ENCODE measurements around the gene PROM1. TPM values are rescaled to one million over a fixed set of nuclear protein-coding genes. Genes with fewer than 3 reads are reported as not detected.

Gene PROM1
- total and polyA plus RNA-seq, 9 donors, result 0.10 to 3.3 (median 0.81) TPM

DNA sequence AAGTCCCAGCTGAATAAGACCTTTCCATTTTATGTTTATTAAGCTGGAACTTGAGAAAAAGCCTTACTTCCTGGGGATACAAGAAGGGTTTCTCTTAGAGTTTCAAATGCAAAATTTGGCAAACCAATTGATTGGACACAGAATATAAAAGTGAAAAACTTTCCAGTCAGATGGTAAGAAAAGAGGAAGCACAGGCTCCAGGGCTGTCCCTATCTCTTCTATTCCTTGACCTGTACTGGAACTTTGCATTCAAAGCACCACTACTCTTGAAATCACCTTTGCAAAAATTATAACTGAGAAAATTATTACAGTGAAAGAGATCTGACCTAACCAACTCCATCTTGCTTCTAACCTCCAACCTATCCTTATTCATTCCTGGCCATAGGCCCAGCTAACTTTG, 11.7 kb downstream of the PROM1 start:
- no peak for DNase-seq
- Histone ChIP-seq H3K27me3 (no peaks in the 10 kb centered on the region), H3K36me3 (no peaks in the 10 kb centered on the region), H3K4me1 (ENCODE audit: insufficient read depth) (no peaks in the 10 kb centered on the region), H3K4me3 (no peak overlapping the region), H3K27ac (no peak overlapping the region), H3K9me3 (no peaks in the 10 kb centered on the region)
- intact Hi-C loops (cut with DNase I), result no loop called here
- TF ChIP-seq, protein P1, sequence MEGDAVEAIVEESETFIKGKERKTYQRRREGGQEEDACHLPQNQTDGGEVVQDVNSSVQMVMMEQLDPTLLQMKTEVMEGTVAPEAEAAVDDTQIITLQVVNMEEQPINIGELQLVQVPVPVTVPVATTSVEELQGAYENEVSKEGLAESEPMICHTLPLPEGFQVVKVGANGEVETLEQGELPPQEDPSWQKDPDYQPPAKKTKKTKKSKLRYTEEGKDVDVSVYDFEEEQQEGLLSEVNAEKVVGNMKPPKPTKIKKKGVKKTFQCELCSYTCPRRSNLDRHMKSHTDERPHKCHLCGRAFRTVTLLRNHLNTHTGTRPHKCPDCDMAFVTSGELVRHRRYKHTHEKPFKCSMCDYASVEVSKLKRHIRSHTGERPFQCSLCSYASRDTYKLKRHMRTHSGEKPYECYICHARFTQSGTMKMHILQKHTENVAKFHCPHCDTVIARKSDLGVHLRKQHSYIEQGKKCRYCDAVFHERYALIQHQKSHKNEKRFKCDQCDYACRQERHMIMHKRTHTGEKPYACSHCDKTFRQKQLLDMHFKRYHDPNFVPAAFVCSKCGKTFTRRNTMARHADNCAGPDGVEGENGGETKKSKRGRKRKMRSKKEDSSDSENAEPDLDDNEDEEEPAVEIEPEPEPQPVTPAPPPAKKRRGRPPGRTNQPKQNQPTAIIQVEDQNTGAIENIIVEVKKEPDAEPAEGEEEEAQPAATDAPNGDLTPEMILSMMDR (IDR thresholded peaks at IDR 0.05), result no peak
- TF ChIP-seq POLR2A (IDR thresholded peaks at IDR 0.05) (no peak), EP300 (IDR thresholded peaks at IDR 0.05) (no peak)

DNA sequence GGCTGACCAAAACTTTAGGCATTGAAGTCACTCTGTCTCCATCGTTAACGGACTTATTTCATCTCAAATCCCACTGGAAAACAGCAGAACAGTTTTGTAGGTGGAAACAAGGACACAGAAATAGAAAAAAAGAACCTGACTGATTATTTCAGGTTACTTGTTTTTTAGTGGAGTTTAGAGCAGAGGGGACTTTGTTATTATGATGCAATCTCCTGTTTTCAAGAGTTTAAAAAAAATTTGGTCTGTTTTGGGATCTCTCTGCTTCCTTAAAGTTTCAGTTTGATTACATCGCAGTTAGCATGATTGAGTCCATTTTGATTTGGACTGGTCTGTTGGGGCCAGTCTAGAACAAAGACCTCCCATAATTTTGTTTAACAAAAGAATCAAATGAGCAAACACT, 13.6 kb downstream of the PROM1 start:
- TF ChIP-seq POLR2A (IDR thresholded peaks at IDR 0.05) (no peak), EP300 (IDR thresholded peaks at IDR 0.05) (no peak)
- TF ChIP-seq, protein P1 (IDR thresholded peaks at IDR 0.05), result no peak

DNA sequence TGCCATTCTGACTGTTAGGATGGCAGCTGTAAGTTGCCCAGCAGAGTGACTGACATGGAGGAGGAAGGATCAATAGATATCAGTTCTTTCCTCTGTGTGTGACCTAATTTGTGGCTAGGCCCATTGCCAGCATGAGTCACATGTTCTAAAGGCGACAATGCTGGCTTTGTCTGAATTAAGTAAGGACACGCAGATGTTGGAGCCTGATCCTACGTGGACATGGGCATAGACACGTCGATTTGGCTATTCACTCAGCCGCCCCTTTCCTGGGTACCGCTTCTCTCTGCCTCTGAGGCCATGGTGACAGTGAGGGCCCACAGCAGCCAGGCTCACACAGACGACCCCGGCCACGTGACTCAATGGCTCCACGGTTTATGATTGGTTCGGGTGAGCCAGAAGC, 16.3 kb downstream of the PROM1 start:
- no peaks in the 10 kb centered on the region for H3K27me3 ChIP-seq
- no peak overlapping the region for H3K27ac ChIP-seq
- TF ChIP-seq, protein P1 (IDR thresholded peaks at IDR 0.05), result no peak
- TF ChIP-seq EP300 (IDR thresholded peaks at IDR 0.05) (no peak), POLR2A (IDR thresholded peaks at IDR 0.05) (no peak)
- whole genome bisulfite sequencing, 3 donors, result 90 to 93% (median 91%) methylated on average over 12 of the region's 12 CpGs
- intact Hi-C loops (cut with DNase I), result no loop called here
- no peaks in the 10 kb centered on the region for H3K4me1 ChIP-seq (ENCODE audit: insufficient read depth)
- DNase-seq, result no peak
- no peak overlapping the region for H3K4me3 ChIP-seq
- H3K9me3 ChIP-seq, result no peaks in the 10 kb centered on the region
- H3K36me3 ChIP-seq, result no peaks in the 10 kb centered on the region

More for the DNA sequence above, 13.6 kb downstream of the PROM1 start:
- Histone ChIP-seq H3K4me1 (ENCODE audit: insufficient read depth) (no peaks in the 10 kb centered on the region), H3K36me3 (no peaks in the 10 kb centered on the region), H3K27me3 (no peaks in the 10 kb centered on the region), H3K4me3 (no peak overlapping the region), H3K9me3 (no peaks in the 10 kb centered on the region), H3K27ac (no peak overlapping the region)
- no peak for DNase-seq
- 92 to 95% (median 95%) methylated on average over 3 of the region's 3 CpGs for WGBS, 3 donors
- intact Hi-C loops (cut with DNase I), result no loop called here

GRCh38 chr4:16066586-16067128, 17.2 kb downstream of the PROM1 start:
- 63 to 68% (median 67%) methylated on average over 7 of the region's 7 CpGs for WGBS, 3 donors
- no peak overlapping the region for H3K27ac ChIP-seq
- no peaks in the 10 kb centered on the region for H3K36me3 ChIP-seq
- no peaks in the 10 kb centered on the region for H3K4me1 ChIP-seq (ENCODE audit: insufficient read depth)
- no peak for DNase-seq
- H3K4me3 ChIP-seq, result no peak overlapping the region
- TF ChIP-seq EP300 (IDR thresholded peaks at IDR 0.05), result no peak
- TF ChIP-seq, protein P1 (IDR thresholded peaks at IDR 0.05), result no peak
- TF ChIP-seq POLR2A (IDR thresholded peaks at IDR 0.05), result no peak
- H3K9me3 ChIP-seq, result no peaks in the 10 kb centered on the region
- intact Hi-C loops (cut with DNase I), result no loop called here
- H3K27me3 ChIP-seq, result no peaks in the 10 kb centered on the region
